Body of pancreas (tissue), 4 donors: ENCODE data around the gene DDX47.

Experiments
- POLR2A ChIP-seq, 3 donors: fragments of 450-650 bp; IDR thresholded peaks; one replicate each; pipeline ENCODE4 v1.6.1; 2016; ENCODE audit warnings: antibody characterized with exemption in 3 of 3, mild to moderate bottlenecking in 2 of 3
- TF ChIP-seq, protein P1 (sequence below), 7 experiments: fragments of 450-650 bp in 4 of 7; fragments of 200-600 bp in 3 of 7; sonication (generic) in 3 of 7; IDR thresholded peaks; one replicate each; pipeline ENCODE4 v1.5.1; 2016 to 2019; ENCODE audit warnings: antibody characterized with exemption in 7 of 7

DNA sequence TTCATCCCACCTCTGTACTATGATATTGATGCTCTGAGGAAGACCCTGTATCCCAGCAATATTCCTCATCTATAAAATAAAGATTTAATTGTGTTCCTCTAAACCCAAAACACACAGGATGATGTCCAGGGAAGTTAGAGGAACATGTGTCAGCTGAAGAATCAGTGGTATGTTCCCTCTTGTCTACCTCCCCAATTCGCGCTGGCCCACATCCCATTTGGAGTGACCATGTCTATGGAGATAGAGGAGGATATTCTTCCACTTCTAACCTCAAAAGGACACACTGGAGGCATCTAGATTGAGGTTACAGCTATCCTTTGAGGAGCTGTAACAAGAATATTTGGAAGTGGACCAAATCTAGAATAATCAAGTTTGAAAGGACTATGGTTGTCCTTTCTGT is 29.0 kb upstream of the DDX47 start:
- TF ChIP-seq, protein P1, sequence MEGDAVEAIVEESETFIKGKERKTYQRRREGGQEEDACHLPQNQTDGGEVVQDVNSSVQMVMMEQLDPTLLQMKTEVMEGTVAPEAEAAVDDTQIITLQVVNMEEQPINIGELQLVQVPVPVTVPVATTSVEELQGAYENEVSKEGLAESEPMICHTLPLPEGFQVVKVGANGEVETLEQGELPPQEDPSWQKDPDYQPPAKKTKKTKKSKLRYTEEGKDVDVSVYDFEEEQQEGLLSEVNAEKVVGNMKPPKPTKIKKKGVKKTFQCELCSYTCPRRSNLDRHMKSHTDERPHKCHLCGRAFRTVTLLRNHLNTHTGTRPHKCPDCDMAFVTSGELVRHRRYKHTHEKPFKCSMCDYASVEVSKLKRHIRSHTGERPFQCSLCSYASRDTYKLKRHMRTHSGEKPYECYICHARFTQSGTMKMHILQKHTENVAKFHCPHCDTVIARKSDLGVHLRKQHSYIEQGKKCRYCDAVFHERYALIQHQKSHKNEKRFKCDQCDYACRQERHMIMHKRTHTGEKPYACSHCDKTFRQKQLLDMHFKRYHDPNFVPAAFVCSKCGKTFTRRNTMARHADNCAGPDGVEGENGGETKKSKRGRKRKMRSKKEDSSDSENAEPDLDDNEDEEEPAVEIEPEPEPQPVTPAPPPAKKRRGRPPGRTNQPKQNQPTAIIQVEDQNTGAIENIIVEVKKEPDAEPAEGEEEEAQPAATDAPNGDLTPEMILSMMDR (IDR thresholded peaks at IDR 0.05), result no peak
- TF ChIP-seq POLR2A (IDR thresholded peaks at IDR 0.05), result no peak
